ENCODE results near the gene ATF4. TPM values are rescaled to one million over a fixed set of nuclear protein-coding genes. Genes with fewer than 3 reads are reported as not detected.

ATF4 gene
- total and polyA plus RNA-seq, 2 of the 13 experiments (the other 11 are each of a cell fraction or from before 2014, with no cell fraction given): 486 to 1,297 TPM

DNA sequence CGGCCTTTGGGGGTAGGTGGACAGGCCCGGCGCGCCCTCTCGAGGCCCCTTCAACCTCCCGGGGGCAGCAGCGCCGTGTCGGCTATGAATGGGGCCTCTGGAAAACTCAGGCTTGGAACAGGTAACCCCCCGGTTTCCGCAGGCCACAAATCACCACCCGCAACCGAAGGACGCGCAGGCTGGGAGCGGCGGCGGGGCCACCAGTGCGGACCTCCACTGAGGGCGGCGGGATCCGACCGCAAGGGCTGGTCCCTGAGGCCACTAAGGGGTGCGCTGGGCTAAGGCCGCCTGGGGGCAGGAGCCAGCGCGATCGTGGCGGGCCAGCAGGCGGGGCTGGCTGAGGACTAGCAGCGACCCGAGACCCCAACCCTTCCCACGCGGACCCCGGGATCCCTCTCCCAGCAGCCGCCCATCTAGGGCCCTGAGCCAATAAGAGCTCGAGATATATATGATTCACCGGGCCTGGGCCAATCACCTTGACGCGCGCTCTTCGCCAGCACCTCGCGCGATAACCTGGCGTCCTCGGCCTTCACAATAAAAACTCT is 609 bp upstream of the ATF4 start (continued):
- TF ChIP-seq, protein P1, sequence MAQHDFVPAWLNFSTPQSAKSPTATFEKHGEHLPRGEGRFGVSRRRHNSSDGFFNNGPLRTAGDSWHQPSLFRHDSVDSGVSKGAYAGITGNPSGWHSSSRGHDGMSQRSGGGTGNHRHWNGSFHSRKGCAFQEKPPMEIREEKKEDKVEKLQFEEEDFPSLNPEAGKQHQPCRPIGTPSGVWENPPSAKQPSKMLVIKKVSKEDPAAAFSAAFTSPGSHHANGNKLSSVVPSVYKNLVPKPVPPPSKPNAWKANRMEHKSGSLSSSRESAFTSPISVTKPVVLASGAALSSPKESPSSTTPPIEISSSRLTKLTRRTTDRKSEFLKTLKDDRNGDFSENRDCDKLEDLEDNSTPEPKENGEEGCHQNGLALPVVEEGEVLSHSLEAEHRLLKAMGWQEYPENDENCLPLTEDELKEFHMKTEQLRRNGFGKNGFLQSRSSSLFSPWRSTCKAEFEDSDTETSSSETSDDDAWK (CRISPR knock-in tag; IDR thresholded peaks at IDR 0.05): no peak
- no peak for TF ChIP-seq RFX1 (IDR thresholded peaks at IDR 0.05)
- no peak for TF ChIP-seq ZNF772 (CRISPR knock-in tag; IDR thresholded peaks at IDR 0.05)
- no peak for TF ChIP-seq SMC3 (IDR thresholded peaks at IDR 0.05; ENCODE audit: low read length)
- no peak for TF ChIP-seq TBP (CRISPR knock-in tag; IDR thresholded peaks at IDR 0.05)
- no peak for TF ChIP-seq ZNF577 (CRISPR knock-in tag; IDR thresholded peaks at IDR 0.05; ENCODE audit: borderline replicate concordance, low read depth)
- TF ChIP-seq, protein P2, sequence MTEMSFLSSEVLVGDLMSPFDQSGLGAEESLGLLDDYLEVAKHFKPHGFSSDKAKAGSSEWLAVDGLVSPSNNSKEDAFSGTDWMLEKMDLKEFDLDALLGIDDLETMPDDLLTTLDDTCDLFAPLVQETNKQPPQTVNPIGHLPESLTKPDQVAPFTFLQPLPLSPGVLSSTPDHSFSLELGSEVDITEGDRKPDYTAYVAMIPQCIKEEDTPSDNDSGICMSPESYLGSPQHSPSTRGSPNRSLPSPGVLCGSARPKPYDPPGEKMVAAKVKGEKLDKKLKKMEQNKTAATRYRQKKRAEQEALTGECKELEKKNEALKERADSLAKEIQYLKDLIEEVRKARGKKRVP (CRISPR knock-in tag; IDR thresholded peaks at IDR 0.05): no peak; a peak in 1 of 4 replicates
- no peak for TF ChIP-seq ISX (CRISPR knock-in tag; conservative IDR thresholded peaks at IDR 0.05)
- TF ChIP-seq MEIS2 (CRISPR knock-in tag; IDR thresholded peaks at IDR 0.05): no peak
- no peak for TF ChIP-seq ZNF101 (CRISPR knock-in tag; IDR thresholded peaks at IDR 0.05; ENCODE audit: borderline replicate concordance, low read depth)
- no peak for TF ChIP-seq ZNF253 (CRISPR knock-in tag; IDR thresholded peaks at IDR 0.05; ENCODE audit: borderline replicate concordance)
- TF ChIP-seq ASH2L (IDR thresholded peaks at IDR 0.05; ENCODE audit: insufficient read length, low read depth, low read length): peak; percentile 4
- TF ChIP-seq ZNF839 (CRISPR knock-in tag; IDR thresholded peaks at IDR 0.05; ENCODE audit: borderline replicate concordance): no peak
- TF ChIP-seq, protein P3, sequence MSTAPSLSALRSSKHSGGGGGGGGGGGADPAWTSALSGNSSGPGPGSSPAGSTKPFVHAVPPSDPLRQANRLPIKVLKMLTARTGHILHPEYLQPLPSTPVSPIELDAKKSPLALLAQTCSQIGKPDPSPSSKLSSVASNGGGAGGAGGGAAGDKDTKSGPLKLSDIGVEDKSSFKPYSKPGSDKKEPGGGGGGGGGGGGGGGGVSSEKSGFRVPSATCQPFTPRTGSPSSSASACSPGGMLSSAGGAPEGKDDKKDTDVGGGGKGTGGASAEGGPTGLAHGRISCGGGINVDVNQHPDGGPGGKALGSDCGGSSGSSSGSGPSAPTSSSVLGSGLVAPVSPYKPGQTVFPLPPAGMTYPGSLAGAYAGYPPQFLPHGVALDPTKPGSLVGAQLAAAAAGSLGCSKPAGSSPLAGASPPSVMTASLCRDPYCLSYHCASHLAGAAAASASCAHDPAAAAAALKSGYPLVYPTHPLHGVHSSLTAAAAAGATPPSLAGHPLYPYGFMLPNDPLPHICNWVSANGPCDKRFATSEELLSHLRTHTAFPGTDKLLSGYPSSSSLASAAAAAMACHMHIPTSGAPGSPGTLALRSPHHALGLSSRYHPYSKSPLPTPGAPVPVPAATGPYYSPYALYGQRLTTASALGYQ (CRISPR knock-in tag; IDR thresholded peaks at IDR 0.05): no peak
- no peak for TF ChIP-seq ZNF431 (CRISPR knock-in tag; IDR thresholded peaks at IDR 0.05; ENCODE audit: borderline replicate concordance, low read depth)
- TF ChIP-seq, protein P4, sequence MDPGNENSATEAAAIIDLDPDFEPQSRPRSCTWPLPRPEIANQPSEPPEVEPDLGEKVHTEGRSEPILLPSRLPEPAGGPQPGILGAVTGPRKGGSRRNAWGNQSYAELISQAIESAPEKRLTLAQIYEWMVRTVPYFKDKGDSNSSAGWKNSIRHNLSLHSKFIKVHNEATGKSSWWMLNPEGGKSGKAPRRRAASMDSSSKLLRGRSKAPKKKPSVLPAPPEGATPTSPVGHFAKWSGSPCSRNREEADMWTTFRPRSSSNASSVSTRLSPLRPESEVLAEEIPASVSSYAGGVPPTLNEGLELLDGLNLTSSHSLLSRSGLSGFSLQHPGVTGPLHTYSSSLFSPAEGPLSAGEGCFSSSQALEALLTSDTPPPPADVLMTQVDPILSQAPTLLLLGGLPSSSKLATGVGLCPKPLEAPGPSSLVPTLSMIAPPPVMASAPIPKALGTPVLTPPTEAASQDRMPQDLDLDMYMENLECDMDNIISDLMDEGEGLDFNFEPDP (CRISPR knock-in tag; conservative IDR thresholded peaks at IDR 0.05): no peak
- no peak for TF ChIP-seq GLI4 (CRISPR knock-in tag; IDR thresholded peaks at IDR 0.05; ENCODE audit: borderline replicate concordance)
- TF ChIP-seq, protein P5, sequence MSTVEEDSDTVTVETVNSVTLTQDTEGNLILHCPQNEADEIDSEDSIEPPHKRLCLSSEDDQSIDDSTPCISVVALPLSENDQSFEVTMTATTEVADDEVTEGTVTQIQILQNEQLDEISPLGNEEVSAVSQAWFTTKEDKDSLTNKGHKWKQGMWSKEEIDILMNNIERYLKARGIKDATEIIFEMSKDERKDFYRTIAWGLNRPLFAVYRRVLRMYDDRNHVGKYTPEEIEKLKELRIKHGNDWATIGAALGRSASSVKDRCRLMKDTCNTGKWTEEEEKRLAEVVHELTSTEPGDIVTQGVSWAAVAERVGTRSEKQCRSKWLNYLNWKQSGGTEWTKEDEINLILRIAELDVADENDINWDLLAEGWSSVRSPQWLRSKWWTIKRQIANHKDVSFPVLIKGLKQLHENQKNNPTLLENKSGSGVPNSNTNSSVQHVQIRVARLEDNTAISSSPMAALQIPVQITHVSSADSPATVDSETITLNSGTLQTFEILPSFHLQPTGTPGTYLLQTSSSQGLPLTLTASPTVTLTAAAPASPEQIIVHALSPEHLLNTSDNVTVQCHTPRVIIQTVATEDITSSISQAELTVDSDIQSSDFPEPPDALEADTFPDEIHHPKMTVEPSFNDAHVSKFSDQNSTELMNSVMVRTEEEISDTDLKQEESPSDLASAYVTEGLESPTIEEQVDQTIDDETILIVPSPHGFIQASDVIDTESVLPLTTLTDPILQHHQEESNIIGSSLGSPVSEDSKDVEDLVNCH (CRISPR knock-in tag; IDR thresholded peaks at IDR 0.05): no peak
- TF ChIP-seq, protein P6, sequence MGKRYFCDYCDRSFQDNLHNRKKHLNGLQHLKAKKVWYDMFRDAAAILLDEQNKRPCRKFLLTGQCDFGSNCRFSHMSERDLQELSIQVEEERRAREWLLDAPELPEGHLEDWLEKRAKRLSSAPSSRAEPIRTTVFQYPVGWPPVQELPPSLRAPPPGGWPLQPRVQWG (CRISPR knock-in tag; IDR thresholded peaks at IDR 0.05; ENCODE audit: borderline replicate concordance, low read depth): no peak
- TF ChIP-seq, protein P7, sequence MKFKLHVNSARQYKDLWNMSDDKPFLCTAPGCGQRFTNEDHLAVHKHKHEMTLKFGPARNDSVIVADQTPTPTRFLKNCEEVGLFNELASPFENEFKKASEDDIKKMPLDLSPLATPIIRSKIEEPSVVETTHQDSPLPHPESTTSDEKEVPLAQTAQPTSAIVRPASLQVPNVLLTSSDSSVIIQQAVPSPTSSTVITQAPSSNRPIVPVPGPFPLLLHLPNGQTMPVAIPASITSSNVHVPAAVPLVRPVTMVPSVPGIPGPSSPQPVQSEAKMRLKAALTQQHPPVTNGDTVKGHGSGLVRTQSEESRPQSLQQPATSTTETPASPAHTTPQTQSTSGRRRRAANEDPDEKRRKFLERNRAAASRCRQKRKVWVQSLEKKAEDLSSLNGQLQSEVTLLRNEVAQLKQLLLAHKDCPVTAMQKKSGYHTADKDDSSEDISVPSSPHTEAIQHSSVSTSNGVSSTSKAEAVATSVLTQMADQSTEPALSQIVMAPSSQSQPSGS (CRISPR knock-in tag; IDR thresholded peaks at IDR 0.05): no peak

Data from HepG2 (cell line).